Lower leg skin (tissue), 3 donors: ENCODE data around the gene LFNG.
A peak's percentile ranks its signal among the peaks of the same experiment; 100 is the strongest.

Experiments
- CTCF ChIP-seq, 3 donors: fragments of 450-650 bp; IDR thresholded peaks; one replicate each; pipeline ENCODE4 v1.5.1; 2016; ENCODE audit warnings: antibody characterized with exemption in 3 of 3, mild to moderate bottlenecking in 3 of 3, moderate library complexity in 2 of 3
- POLR2A ChIP-seq, 2 donors: fragments of 450-650 bp; IDR thresholded peaks; one replicate each; pipeline ENCODE4 v1.6.1; 2016 to 2017; ENCODE audit warnings: antibody characterized with exemption in 2 of 2, mild to moderate bottlenecking in 1 of 2, moderate library complexity in 1 of 2

- TF ChIP-seq CTCF (IDR thresholded peaks at IDR 0.05) (no peak), POLR2A (IDR thresholded peaks at IDR 0.05) (peak in 1 of 2 donors; percentile 61)
Observed at GRCh38 chr7:2519119-2519930, at the start of gene LFNG.
